GM12878 (cell line): Measurements from ENCODE around the gene AK8.

Experiments used
- CEBPB ChIP-seq, 2 experiments: fragments of 150-350 bp in 1 of 2; IDR thresholded peaks; 2 replicates each; pipeline ENCODE4 v1.6.1; 2012 to 2014; ENCODE audit warnings: low read depth in 2 of 2, low read length in 2 of 2, borderline replicate concordance in 1 of 2, inconsistent platforms in 1 of 2
- GABPA ChIP-seq: IDR thresholded peaks from 2 replicates; pipeline ENCODE4 v1.6.1; 2014; ENCODE audit warnings: antibody characterized with exemption, low read depth, mild to moderate bottlenecking, inconsistent platforms
- IRF4 ChIP-seq: IDR thresholded peaks from 2 replicates; pipeline ENCODE4 v1.6.1; 2011; ENCODE audit warnings: low read depth, low read length
- MTA3 ChIP-seq: IDR thresholded peaks from 2 replicates; pipeline ENCODE4 v1.6.1; 2012; ENCODE audit warnings: low read length, inconsistent platforms, borderline replicate concordance
- POLR2A ChIP-seq: IDR thresholded peaks from 2 replicates; pipeline ENCODE4 v1.6.1; 2011; ENCODE audit warnings: low read depth, mild to moderate bottlenecking, low read length
- SREBF1 ChIP-seq: IDR thresholded peaks from 2 replicates; pipeline ENCODE4 v1.6.1; 2012; ENCODE audit warnings: mild to moderate bottlenecking, low read length
- TAF1 ChIP-seq: IDR thresholded peaks from 2 replicates; pipeline ENCODE4 v1.6.1; 2011; ENCODE audit warnings: mild to moderate bottlenecking, low read depth, low read length, borderline replicate concordance
- TF ChIP-seq, protein P1 (sequence below): IDR thresholded peaks from 2 replicates; pipeline ENCODE4 v1.6.1; 2012; ENCODE audit warnings: improper control_type of control experiment, low read depth, low read length; ENCODE audit not compliant: insufficient replicate concordance
- TF ChIP-seq, protein P2 (sequence below): fragments of 450-650 bp; IDR thresholded peaks from 2 replicates; pipeline ENCODE4 v1.6.1; 2014; ENCODE audit warnings: mild to moderate bottlenecking
- TF ChIP-seq, protein P3 (sequence below), 3 experiments: IDR thresholded peaks in 2 of 3; conservative IDR thresholded peaks in 1 of 3; 2 replicates each; pipeline ENCODE4 v1.5.1; 2011; ENCODE audit warnings: low read depth in 3 of 3, low read length in 3 of 3, mild to moderate bottlenecking in 3 of 3, control low read depth in 2 of 3, moderate library complexity in 2 of 3, inconsistent platforms in 1 of 3, mixed read lengths in 1 of 3; ENCODE audit not compliant: control insufficient read depth in 2 of 3, insufficient read depth in 1 of 3; ENCODE audit errors: extremely low read depth in 1 of 3
- TF ChIP-seq, protein P4 (sequence below): IDR thresholded peaks from 2 replicates; pipeline ENCODE4 v1.6.1; 2012; ENCODE audit warnings: mild to moderate bottlenecking, low read depth, low read length
- TF ChIP-seq, protein P5 (sequence below): IDR thresholded peaks from 2 replicates; pipeline ENCODE4 v1.6.1; 2012; ENCODE audit warnings: low read depth, low read length, improper control_type of control experiment

DNA sequence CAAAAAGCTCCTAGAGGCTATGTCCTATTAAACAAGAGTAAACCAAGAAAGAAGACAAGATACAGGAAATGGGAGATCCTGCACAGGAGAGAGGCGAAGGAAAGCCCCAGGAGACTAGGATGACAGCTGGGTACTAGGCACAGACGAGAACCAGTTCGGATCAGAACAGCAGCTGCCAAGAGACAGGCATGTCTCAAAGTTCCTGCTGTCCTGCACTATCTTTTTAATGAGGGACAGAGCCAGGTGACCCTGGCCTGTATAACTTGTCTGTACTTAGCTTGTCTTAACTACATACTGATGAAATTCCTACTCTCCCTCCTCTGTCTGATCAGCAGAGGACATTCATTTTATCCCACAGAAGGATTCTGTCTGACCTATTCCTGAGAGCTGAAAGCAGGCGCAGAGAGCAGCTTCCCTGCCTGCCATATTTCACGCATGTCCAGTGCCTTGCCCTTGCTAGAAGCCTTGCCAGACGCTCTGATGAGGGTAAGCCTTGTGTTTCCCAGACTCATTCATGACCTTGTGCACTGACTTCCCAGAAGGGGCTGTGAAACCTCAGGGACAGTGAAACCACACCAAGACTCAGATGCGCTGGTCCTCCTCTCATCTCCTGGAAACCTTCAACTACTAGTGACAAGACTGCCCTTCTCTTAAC, 41.7 kb upstream of the AK8 start:
- TF ChIP-seq, protein P1, sequence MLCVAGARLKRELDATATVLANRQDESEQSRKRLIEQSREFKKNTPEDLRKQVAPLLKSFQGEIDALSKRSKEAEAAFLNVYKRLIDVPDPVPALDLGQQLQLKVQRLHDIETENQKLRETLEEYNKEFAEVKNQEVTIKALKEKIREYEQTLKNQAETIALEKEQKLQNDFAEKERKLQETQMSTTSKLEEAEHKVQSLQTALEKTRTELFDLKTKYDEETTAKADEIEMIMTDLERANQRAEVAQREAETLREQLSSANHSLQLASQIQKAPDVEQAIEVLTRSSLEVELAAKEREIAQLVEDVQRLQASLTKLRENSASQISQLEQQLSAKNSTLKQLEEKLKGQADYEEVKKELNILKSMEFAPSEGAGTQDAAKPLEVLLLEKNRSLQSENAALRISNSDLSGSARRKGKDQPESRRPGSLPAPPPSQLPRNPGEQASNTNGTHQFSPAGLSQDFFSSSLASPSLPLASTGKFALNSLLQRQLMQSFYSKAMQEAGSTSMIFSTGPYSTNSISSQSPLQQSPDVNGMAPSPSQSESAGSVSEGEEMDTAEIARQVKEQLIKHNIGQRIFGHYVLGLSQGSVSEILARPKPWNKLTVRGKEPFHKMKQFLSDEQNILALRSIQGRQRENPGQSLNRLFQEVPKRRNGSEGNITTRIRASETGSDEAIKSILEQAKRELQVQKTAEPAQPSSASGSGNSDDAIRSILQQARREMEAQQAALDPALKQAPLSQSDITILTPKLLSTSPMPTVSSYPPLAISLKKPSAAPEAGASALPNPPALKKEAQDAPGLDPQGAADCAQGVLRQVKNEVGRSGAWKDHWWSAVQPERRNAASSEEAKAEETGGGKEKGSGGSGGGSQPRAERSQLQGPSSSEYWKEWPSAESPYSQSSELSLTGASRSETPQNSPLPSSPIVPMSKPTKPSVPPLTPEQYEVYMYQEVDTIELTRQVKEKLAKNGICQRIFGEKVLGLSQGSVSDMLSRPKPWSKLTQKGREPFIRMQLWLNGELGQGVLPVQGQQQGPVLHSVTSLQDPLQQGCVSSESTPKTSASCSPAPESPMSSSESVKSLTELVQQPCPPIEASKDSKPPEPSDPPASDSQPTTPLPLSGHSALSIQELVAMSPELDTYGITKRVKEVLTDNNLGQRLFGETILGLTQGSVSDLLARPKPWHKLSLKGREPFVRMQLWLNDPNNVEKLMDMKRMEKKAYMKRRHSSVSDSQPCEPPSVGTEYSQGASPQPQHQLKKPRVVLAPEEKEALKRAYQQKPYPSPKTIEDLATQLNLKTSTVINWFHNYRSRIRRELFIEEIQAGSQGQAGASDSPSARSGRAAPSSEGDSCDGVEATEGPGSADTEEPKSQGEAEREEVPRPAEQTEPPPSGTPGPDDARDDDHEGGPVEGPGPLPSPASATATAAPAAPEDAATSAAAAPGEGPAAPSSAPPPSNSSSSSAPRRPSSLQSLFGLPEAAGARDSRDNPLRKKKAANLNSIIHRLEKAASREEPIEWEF = no peak
- TF ChIP-seq, protein P2, sequence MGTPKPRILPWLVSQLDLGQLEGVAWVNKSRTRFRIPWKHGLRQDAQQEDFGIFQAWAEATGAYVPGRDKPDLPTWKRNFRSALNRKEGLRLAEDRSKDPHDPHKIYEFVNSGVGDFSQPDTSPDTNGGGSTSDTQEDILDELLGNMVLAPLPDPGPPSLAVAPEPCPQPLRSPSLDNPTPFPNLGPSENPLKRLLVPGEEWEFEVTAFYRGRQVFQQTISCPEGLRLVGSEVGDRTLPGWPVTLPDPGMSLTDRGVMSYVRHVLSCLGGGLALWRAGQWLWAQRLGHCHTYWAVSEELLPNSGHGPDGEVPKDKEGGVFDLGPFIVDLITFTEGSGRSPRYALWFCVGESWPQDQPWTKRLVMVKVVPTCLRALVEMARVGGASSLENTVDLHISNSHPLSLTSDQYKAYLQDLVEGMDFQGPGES = no peak
- TF ChIP-seq POLR2A (no peak), IRF4 (no peak), CEBPB (IDR thresholded peaks at IDR 0.05; ENCODE audit: borderline replicate concordance in 1 of 2, low read depth in 2 of 2, low read length in 2 of 2) (no peak), GABPA (no peak), SREBF1 (no peak), TAF1 (no peak), MTA3 (no peak)
- TF ChIP-seq, protein P3, sequence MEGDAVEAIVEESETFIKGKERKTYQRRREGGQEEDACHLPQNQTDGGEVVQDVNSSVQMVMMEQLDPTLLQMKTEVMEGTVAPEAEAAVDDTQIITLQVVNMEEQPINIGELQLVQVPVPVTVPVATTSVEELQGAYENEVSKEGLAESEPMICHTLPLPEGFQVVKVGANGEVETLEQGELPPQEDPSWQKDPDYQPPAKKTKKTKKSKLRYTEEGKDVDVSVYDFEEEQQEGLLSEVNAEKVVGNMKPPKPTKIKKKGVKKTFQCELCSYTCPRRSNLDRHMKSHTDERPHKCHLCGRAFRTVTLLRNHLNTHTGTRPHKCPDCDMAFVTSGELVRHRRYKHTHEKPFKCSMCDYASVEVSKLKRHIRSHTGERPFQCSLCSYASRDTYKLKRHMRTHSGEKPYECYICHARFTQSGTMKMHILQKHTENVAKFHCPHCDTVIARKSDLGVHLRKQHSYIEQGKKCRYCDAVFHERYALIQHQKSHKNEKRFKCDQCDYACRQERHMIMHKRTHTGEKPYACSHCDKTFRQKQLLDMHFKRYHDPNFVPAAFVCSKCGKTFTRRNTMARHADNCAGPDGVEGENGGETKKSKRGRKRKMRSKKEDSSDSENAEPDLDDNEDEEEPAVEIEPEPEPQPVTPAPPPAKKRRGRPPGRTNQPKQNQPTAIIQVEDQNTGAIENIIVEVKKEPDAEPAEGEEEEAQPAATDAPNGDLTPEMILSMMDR (IDR thresholded peaks at IDR 0.05 in 2 of 3, conservative IDR thresholded peaks at IDR 0.05 in 1 of 3; ENCODE audit: control insufficient read depth in 2 of 3, extremely low read depth in 1 of 3, insufficient read depth in 1 of 3, low read depth in 3 of 3, low read length in 3 of 3) = no peak
- TF ChIP-seq, protein P4, sequence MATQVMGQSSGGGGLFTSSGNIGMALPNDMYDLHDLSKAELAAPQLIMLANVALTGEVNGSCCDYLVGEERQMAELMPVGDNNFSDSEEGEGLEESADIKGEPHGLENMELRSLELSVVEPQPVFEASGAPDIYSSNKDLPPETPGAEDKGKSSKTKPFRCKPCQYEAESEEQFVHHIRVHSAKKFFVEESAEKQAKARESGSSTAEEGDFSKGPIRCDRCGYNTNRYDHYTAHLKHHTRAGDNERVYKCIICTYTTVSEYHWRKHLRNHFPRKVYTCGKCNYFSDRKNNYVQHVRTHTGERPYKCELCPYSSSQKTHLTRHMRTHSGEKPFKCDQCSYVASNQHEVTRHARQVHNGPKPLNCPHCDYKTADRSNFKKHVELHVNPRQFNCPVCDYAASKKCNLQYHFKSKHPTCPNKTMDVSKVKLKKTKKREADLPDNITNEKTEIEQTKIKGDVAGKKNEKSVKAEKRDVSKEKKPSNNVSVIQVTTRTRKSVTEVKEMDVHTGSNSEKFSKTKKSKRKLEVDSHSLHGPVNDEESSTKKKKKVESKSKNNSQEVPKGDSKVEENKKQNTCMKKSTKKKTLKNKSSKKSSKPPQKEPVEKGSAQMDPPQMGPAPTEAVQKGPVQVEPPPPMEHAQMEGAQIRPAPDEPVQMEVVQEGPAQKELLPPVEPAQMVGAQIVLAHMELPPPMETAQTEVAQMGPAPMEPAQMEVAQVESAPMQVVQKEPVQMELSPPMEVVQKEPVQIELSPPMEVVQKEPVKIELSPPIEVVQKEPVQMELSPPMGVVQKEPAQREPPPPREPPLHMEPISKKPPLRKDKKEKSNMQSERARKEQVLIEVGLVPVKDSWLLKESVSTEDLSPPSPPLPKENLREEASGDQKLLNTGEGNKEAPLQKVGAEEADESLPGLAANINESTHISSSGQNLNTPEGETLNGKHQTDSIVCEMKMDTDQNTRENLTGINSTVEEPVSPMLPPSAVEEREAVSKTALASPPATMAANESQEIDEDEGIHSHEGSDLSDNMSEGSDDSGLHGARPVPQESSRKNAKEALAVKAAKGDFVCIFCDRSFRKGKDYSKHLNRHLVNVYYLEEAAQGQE = no peak
- TF ChIP-seq, protein P5, sequence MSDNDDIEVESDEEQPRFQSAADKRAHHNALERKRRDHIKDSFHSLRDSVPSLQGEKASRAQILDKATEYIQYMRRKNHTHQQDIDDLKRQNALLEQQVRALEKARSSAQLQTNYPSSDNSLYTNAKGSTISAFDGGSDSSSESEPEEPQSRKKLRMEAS = no peak
